HepG2 (cell line): ENCODE data around the gene MPZL3. TPM values are rescaled to one million over a fixed set of nuclear protein-coding genes. Genes with fewer than 3 reads are reported as not detected.

ENCODE experiments used
- DMAP1 ChIP-seq: IDR thresholded peaks from 2 replicates; pipeline ENCODE4 v1.6.1; 2016
- IRF2 ChIP-seq: IDR thresholded peaks from 2 replicates; pipeline ENCODE4 v1.6.1; 2018; ENCODE audit warnings: missing genetic modification reagents, missing compliant biosample characterization
- KDM1A ChIP-seq: IDR thresholded peaks from 2 replicates; pipeline ENCODE4 v1.6.1; 2016; ENCODE audit warnings: missing compliant biosample characterization
- SNAPC2 ChIP-seq: sonication (generic); formaldehyde crosslinking; IDR thresholded peaks from 2 replicates; pipeline ENCODE4 v1.8.1; 2022; ENCODE audit warnings: mild to moderate bottlenecking, missing genetic modification reagents
- ZEB1 ChIP-seq: IDR thresholded peaks from 2 replicates; pipeline ENCODE4 v1.6.1; 2012; ENCODE audit warnings: mild to moderate bottlenecking, low read depth, inconsistent platforms; ENCODE audit not compliant: insufficient replicate concordance
- ZNF619 ChIP-seq: sonication (generic); formaldehyde crosslinking; IDR thresholded peaks from 2 replicates; pipeline ENCODE4 v1.4.0; 2020; ENCODE audit warnings: mild to moderate bottlenecking, missing genetic modification reagents
- ZNF883 ChIP-seq: sonication (generic); formaldehyde crosslinking; IDR thresholded peaks from 2 replicates; pipeline ENCODE4 v1.5.1; 2020; ENCODE audit warnings: mild to moderate bottlenecking, missing genetic modification reagents; ENCODE audit errors: not compliant biosample characterization
- polyA plus RNA-seq, 8 experiments: library from polyadenylated mRNA; depleted of rRNA in 3 of 8; stranded (reverse) in 7 of 8; unstranded in 1 of 8; fragments of >200 nt; fragmentation: Illumina TruSeq in 4 of 8; extraction: Trizol in 4 of 8; gene quantifications; 2 replicates each; pipeline versions ENCODE4 v1.2.1 to v1.2.3, GENCODE V29; 2011 to 2016; ENCODE audit warnings: low read depth in 4 of 8, missing spikeins in 1 of 8, mixed read lengths in 1 of 8; ENCODE audit not compliant: insufficient read depth in 1 of 8
- total RNA-seq, 5 experiments: library from RNA; depleted of rRNA; stranded (reverse); fragments of >200 nt; fragmentation: Illumina TruSeq; extraction: Trizol; gene quantifications; 2 replicates each; pipeline ENCODE4 v1.2.3, GENCODE V29; 2016; ENCODE audit warnings: low read depth in 1 of 5
- TF ChIP-seq, protein P1 (sequence below): sonication (generic); formaldehyde crosslinking; IDR thresholded peaks from 2 replicates; pipeline ENCODE4 v1.4.0; 2020; ENCODE audit warnings: missing genetic modification reagents, borderline replicate concordance
- TF ChIP-seq, protein P2 (sequence below): sonication (generic); formaldehyde crosslinking; IDR thresholded peaks from 2 replicates; pipeline ENCODE4 v1.4.0; 2020; ENCODE audit warnings: mild to moderate bottlenecking, missing genetic modification reagents, borderline replicate concordance
- TF ChIP-seq, protein P3 (sequence below): sonication (generic); formaldehyde crosslinking; IDR thresholded peaks from one replicate; pipeline ENCODE4 v1.5.1; 2020; ENCODE audit warnings: mild to moderate bottlenecking, missing genetic modification reagents; ENCODE audit errors: not compliant biosample characterization

MPZL3 gene
- total and polyA plus RNA-seq, 2 of the 13 experiments (the other 11 are each of a cell fraction or from before 2014, with no cell fraction given) = 5.3 to 9.3 TPM

DNA sequence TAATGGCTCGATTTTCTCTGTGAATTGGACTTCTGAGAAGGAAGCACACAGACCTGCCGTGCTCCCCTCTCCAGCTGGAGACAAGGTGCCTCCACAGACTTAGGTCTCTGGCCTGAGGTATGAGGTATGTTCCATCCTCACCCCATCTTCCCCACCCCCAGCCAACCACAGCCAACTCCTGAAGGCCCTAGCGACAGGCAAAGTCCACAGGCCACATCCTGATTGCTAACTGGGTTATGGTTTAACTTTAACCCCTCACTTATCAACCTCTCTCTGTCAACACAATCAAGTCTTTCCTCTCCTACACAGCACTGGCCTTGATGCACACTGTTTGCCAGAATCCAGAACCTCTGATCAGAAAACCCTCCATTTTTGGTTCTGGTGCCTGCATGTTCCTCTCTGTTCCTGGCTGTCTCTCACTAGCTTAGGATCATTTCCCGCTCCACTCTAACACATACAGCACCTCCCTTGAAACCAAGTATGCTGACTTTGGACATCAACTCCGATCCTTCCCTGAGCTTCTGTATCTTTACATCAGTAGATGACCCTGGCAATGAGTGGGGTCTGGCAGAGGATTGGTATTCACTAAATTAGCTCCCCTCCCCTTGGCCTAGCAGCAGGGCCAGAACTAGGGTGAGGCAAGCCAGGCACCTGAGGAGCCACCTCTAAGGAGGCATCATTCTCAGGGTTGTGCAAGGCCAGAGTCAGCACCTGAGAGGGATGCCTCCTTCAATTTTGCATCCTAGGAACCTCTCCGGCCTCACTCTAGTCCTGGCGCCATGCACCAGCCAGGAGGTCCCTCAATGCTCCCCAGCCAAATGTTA is 49.4 kb downstream of the MPZL3 start (continued):
- TF ChIP-seq, protein P1, sequence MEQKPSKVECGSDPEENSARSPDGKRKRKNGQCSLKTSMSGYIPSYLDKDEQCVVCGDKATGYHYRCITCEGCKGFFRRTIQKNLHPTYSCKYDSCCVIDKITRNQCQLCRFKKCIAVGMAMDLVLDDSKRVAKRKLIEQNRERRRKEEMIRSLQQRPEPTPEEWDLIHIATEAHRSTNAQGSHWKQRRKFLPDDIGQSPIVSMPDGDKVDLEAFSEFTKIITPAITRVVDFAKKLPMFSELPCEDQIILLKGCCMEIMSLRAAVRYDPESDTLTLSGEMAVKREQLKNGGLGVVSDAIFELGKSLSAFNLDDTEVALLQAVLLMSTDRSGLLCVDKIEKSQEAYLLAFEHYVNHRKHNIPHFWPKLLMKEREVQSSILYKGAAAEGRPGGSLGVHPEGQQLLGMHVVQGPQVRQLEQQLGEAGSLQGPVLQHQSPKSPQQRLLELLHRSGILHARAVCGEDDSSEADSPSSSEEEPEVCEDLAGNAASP = peak; percentile 65; the same call in 1 of the 2 replicates
- peak; percentile 27 for TF ChIP-seq ZNF883 (CRISPR knock-in tag)
- peak; percentile 88; the same call in 1 of the 2 replicates for TF ChIP-seq IRF2 (CRISPR knock-in tag)
- TF ChIP-seq, protein P2, sequence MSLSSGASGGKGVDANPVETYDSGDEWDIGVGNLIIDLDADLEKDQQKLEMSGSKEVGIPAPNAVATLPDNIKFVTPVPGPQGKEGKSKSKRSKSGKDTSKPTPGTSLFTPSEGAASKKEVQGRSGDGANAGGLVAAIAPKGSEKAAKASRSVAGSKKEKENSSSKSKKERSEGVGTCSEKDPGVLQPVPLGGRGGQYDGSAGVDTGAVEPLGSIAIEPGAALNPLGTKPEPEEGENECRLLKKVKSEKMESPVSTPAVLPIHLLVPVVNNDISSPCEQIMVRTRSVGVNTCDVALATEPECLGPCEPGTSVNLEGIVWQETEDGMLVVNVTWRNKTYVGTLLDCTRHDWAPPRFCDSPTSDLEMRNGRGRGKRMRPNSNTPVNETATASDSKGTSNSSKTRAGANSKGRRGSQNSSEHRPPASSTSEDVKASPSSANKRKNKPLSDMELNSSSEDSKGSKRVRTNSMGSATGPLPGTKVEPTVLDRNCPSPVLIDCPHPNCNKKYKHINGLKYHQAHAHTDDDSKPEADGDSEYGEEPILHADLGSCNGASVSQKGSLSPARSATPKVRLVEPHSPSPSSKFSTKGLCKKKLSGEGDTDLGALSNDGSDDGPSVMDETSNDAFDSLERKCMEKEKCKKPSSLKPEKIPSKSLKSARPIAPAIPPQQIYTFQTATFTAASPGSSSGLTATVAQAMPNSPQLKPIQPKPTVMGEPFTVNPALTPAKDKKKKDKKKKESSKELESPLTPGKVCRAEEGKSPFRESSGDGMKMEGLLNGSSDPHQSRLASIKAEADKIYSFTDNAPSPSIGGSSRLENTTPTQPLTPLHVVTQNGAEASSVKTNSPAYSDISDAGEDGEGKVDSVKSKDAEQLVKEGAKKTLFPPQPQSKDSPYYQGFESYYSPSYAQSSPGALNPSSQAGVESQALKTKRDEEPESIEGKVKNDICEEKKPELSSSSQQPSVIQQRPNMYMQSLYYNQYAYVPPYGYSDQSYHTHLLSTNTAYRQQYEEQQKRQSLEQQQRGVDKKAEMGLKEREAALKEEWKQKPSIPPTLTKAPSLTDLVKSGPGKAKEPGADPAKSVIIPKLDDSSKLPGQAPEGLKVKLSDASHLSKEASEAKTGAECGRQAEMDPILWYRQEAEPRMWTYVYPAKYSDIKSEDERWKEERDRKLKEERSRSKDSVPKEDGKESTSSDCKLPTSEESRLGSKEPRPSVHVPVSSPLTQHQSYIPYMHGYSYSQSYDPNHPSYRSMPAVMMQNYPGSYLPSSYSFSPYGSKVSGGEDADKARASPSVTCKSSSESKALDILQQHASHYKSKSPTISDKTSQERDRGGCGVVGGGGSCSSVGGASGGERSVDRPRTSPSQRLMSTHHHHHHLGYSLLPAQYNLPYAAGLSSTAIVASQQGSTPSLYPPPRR (CRISPR knock-in tag) = peak; percentile 87
- 0 out of 2 replicates have a peak, but pooled peaks have one; percentile 16 for TF ChIP-seq ZNF619 (CRISPR knock-in tag)
- TF ChIP-seq, protein P3, sequence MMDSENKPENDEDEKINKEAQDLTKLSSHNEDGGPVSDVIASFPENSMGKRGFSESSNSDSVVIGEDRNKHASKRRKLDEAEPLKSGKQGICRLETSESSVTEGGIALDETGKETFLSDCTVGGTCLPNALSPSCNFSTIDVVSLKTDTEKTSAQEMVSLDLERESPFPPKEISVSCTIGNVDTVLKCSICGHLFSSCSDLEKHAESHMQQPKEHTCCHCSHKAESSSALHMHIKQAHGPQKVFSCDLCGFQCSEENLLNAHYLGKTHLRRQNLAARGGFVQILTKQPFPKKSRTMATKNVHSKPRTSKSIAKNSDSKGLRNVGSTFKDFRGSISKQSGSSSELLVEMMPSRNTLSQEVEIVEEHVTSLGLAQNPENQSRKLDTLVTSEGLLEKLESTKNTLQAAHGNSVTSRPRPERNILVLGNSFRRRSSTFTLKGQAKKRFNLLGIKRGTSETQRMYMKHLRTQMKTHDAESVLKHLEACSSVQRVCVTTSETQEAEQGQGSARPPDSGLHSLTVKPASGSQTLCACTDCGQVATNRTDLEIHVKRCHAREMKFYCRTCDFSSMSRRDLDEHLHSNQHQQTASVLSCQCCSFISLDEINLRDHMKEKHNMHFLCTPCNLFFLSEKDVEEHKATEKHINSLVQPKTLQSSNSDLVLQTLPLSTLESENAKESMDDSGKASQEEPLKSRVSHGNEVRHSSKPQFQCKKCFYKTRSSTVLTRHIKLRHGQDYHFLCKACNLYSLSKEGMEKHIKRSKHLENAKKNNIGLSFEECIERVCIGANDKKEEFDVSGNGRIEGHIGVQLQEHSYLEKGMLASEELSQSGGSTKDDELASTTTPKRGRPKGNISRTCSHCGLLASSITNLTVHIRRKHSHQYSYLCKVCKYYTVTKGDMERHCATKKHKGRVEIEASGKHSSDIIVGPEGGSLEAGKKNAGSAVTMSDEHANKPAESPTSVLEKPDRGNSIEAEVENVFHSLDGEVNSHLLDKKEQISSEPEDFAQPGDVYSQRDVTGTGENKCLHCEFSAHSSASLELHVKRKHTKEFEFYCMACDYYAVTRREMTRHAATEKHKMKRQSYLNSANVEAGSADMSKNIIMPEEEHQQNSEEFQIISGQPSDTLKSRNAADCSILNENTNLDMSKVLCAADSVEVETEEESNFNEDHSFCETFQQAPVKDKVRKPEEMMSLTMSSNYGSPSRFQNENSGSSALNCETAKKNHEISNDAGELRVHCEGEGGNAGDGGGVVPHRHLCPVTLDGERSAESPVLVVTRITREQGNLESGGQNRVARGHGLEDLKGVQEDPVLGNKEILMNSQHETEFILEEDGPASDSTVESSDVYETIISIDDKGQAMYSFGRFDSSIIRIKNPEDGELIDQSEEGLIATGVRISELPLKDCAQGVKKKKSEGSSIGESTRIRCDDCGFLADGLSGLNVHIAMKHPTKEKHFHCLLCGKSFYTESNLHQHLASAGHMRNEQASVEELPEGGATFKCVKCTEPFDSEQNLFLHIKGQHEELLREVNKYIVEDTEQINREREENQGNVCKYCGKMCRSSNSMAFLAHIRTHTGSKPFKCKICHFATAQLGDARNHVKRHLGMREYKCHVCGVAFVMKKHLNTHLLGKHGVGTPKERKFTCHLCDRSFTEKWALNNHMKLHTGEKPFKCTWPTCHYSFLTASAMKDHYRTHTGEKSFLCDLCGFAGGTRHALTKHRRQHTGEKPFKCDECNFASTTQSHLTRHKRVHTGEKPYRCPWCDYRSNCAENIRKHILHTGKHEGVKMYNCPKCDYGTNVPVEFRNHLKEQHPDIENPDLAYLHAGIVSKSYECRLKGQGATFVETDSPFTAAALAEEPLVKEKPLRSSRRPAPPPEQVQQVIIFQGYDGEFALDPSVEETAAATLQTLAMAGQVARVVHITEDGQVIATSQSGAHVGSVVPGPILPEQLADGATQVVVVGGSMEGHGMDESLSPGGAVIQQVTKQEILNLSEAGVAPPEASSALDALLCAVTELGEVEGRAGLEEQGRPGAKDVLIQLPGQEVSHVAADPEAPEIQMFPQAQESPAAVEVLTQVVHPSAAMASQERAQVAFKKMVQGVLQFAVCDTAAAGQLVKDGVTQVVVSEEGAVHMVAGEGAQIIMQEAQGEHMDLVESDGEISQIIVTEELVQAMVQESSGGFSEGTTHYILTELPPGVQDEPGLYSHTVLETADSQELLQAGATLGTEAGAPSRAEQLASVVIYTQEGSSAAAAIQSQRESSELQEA = no peak
- TF ChIP-seq KDM1A (CRISPR knock-in tag) = peak; percentile 76
- peak; percentile 74 for TF ChIP-seq DMAP1 (CRISPR knock-in tag)
- 0 out of 2 replicates have a peak, but pooled peaks have one; percentile 24 for TF ChIP-seq SNAPC2 (CRISPR knock-in tag)
- TF ChIP-seq ZEB1 = peak; percentile 10
